Measurements from ENCODE around the gene ZBTB25. TPM values are rescaled to one million over a fixed set of nuclear protein-coding genes. Genes with fewer than 3 reads are reported as not detected.
A peak's percentile ranks its signal among the peaks of the same experiment; 100 is the strongest.

The ZBTB25 gene
- total and polyA plus RNA-seq, 2 experiments from 2014 or later, result 3.6 to 12.5 TPM

- peak; percentile 61 for DNase-seq
- in situ Hi-C loops (cut with MboI), result loop anchor here (10.0 kb wide), 1 partner anchor 93 kb away; no protein-coding TSS in a partner anchor
- H3K27me3 ChIP-seq (replicated peaks; ENCODE audit: insufficient read depth), result no peaks in the 10 kb centered on the region
- H3K4me3 ChIP-seq, result peak overlapping the region; percentile 69
- peaks cover 21% of the 10 kb centered on the region for H3K4me1 ChIP-seq (ENCODE audit: insufficient read depth)
- no peaks in the 10 kb centered on the region for H3K36me3 ChIP-seq (ENCODE audit: low read depth)
- H3K9me3 ChIP-seq (ENCODE audit: low read depth), result no peaks in the 10 kb centered on the region
- no peak for TF ChIP-seq EZH2phosphoT487 (IDR thresholded peaks at IDR 0.05; ENCODE audit: insufficient read depth, low read depth)
- TF ChIP-seq EZH2 (IDR thresholded peaks at IDR 0.05; ENCODE audit: insufficient read depth, poor library complexity, severe bottlenecking), result no peak
- no peak overlapping the region for H3K27ac ChIP-seq
- peaks cover 5% of the 10 kb centered on the region; the same call in 1 of the 2 replicates for H3K79me2 ChIP-seq (ENCODE audit: insufficient read depth)
- peak overlapping the region; percentile 72 for H3K4me2 ChIP-seq (ENCODE audit: unreplicated experiment)
- H3F3A ChIP-seq (ENCODE audit: insufficient read depth), result peaks cover 43% of the 10 kb centered on the region
- H3K9me2 ChIP-seq (ENCODE audit: insufficient read depth), result no peaks in the 10 kb centered on the region
- no peak overlapping the region for H3K9ac ChIP-seq
- no peaks in the 10 kb centered on the region for H4K20me1 ChIP-seq (ENCODE audit: insufficient read depth)
- WGBS, 2 experiments (ENCODE audit: low coverage in 1 of 2, low lambda C conversion rate in 2 of 2, missing lambda C conversion rate in 2 of 2), result 18 to 20% methylated on average over 72 to 73 of the region's 73 CpGs
- peak overlapping the region; percentile 79 for H2AFZ ChIP-seq
Measured at GRCh38 chr14:64541261-64541971, 37.8 kb upstream of the ZBTB25 start.

- DNase-seq, result peak; percentile 100
- in situ Hi-C loops (cut with MboI), result loop anchor here (10.0 kb wide), 1 partner anchor 94 kb away; no protein-coding TSS in a partner anchor
- 5% methylated on average over 79 of the region's 79 CpGs for WGBS, 2 experiments (ENCODE audit: low coverage in 1 of 2, low lambda C conversion rate in 2 of 2, missing lambda C conversion rate in 2 of 2)
Measured at GRCh38 chr14:64540208-64541202, 36.9 kb upstream of the ZBTB25 start, which contains the start of gene HSPA2. HSPA2 (plus strand) TSS chr14:64540741; CDS start chr14:64540850, 109 bp downstream.

GRCh38 chr14:64536488-64537245 lies 33.0 kb upstream of the ZBTB25 start:
- no peak for TF ChIP-seq EZH2phosphoT487 (IDR thresholded peaks at IDR 0.05; ENCODE audit: insufficient read depth, low read depth)
- TF ChIP-seq EZH2 (IDR thresholded peaks at IDR 0.05; ENCODE audit: insufficient read depth, poor library complexity, severe bottlenecking), result no peak
- WGBS, 2 experiments (ENCODE audit: low coverage in 1 of 2, low lambda C conversion rate in 2 of 2, missing lambda C conversion rate in 2 of 2), result 57 to 62% methylated on average over 4 of the region's 4 CpGs
- in situ Hi-C loops (cut with MboI), result no loop called here
- no peaks in the 10 kb centered on the region for H3K27me3 ChIP-seq (replicated peaks; ENCODE audit: insufficient read depth)
- peaks cover 22% of the 10 kb centered on the region for H3K4me1 ChIP-seq (ENCODE audit: insufficient read depth)
- H3K9me2 ChIP-seq (ENCODE audit: insufficient read depth), result no peaks in the 10 kb centered on the region
- no peak overlapping the region for H3K4me3 ChIP-seq
- peak overlapping the region; percentile 58 for H3K27ac ChIP-seq
- H4K20me1 ChIP-seq (ENCODE audit: insufficient read depth), result no peaks in the 10 kb centered on the region
- H3F3A ChIP-seq (ENCODE audit: insufficient read depth), result peaks cover 69% of the 10 kb centered on the region
- H3K79me2 ChIP-seq (ENCODE audit: insufficient read depth), result 0 out of 2 replicates have a peak, but pooled peaks cover 5% of the 10 kb centered on the region
- H3K9me3 ChIP-seq (ENCODE audit: low read depth), result no peaks in the 10 kb centered on the region
- peak overlapping the region; percentile 25; the same call in 1 of the 2 replicates for H3K9ac ChIP-seq
- DNase-seq, result peak; percentile 65
- no peaks in the 10 kb centered on the region for H3K36me3 ChIP-seq (ENCODE audit: low read depth)
- peak overlapping the region; percentile 29 for H3K4me2 ChIP-seq (ENCODE audit: unreplicated experiment)
- no peak overlapping the region for H2AFZ ChIP-seq

More at GRCh38 chr14:64540208-64541202, 36.9 kb upstream of the ZBTB25 start, which contains the start of gene HSPA2:
- H2AFZ ChIP-seq, result peak within 1 kb of the TSS; percentile 87
- peak within 1 kb of the TSS; percentile 77 for H3K4me3 ChIP-seq
- H3K4me1 ChIP-seq (ENCODE audit: insufficient read depth), result peaks cover 28% of the 10 kb centered on the region
- H3K4me2 ChIP-seq (ENCODE audit: unreplicated experiment), result peak within 1 kb of the TSS; percentile 72
- no peaks in the 10 kb centered on the region for H4K20me1 ChIP-seq (ENCODE audit: insufficient read depth)
- no peak for TF ChIP-seq EZH2phosphoT487 (IDR thresholded peaks at IDR 0.05; ENCODE audit: insufficient read depth, low read depth)
- no peak for TF ChIP-seq EZH2 (IDR thresholded peaks at IDR 0.05; ENCODE audit: insufficient read depth, poor library complexity, severe bottlenecking)
- H3K9me2 ChIP-seq (ENCODE audit: insufficient read depth), result no peaks in the 10 kb centered on the region
- H3F3A ChIP-seq (ENCODE audit: insufficient read depth), result peaks cover 52% of the 10 kb centered on the region
- peaks cover 5% of the 10 kb centered on the region; the same call in 1 of the 2 replicates for H3K79me2 ChIP-seq (ENCODE audit: insufficient read depth)
- H3K27me3 ChIP-seq (replicated peaks; ENCODE audit: insufficient read depth), result no peaks in the 10 kb centered on the region
- H3K9ac ChIP-seq, result peak within 1 kb of the TSS; percentile 88
- H3K9me3 ChIP-seq (ENCODE audit: low read depth), result no peaks in the 10 kb centered on the region
- H3K36me3 ChIP-seq (ENCODE audit: low read depth), result no peaks in the 10 kb centered on the region
- peak within 1 kb of the TSS; percentile 92 for H3K27ac ChIP-seq
